Activated T-helper 2 cell treated with anti-CD3 and anti-CD28 coated beads, Interferon-gamma antibody, Interleukin-2, Interleukin-4, amounts not matched to agents 10 μg/mL and 5 μg/mL and 100 μg/mL, durations not matched to agents 14 hours and 24 hours and 36 hours (primary cell): ENCODE results near the gene ZNF181. TPM values are rescaled to one million over a fixed set of nuclear protein-coding genes. Genes with fewer than 3 reads are reported as not detected.

Source experiments
- DNase-seq: peaks from one replicate; pipeline ENCODE4 v3.0.0; 2021; ENCODE audit warnings: low spot score
- H3K27ac Mint-ChIP-seq: one replicate; pipeline ENCODE4 v1.8.0; 2021; ENCODE audit warnings: mixed read lengths
- H3K27me3 Mint-ChIP-seq: one replicate; pipeline ENCODE4 v1.8.0; 2021; ENCODE audit warnings: low read depth, mixed read lengths
- H3K36me3 Mint-ChIP-seq: one replicate; pipeline ENCODE4 v1.8.0; 2021; ENCODE audit warnings: low read depth, mixed read lengths
- H3K4me1 Mint-ChIP-seq: one replicate; pipeline ENCODE4 v1.8.0; 2021; ENCODE audit warnings: low read depth, mixed read lengths
- H3K4me3 Mint-ChIP-seq: one replicate; pipeline ENCODE4 v1.8.0; 2021; ENCODE audit warnings: low read depth, mild to moderate bottlenecking, moderate library complexity, mixed read lengths
- H3K9me3 Mint-ChIP-seq: one replicate; pipeline ENCODE4 v1.8.0; 2021; ENCODE audit warnings: mixed read lengths
- intact Hi-C: fragments of 100-400 bp; cut with micrococcal nuclease; formaldehyde crosslinking; loops from one replicate; pipeline ENCODE4 v1.15.1; 2023
- total RNA-seq: library from RNA; stranded (reverse); gene quantifications from 2 replicates; pipeline ENCODE4 v1.2.3, GENCODE V29; 2022

The ZNF181 gene
- total RNA-seq, 1 donor from 2014 or later: 3.4 TPM

GRCh38 chr19:34772697-34773554 lies 38.9 kb downstream of the ZNF181 start, which contains the start of gene ZNF599:
TSS of gene ZNF599 (minus strand) at chr19:34773215. CDS start at chr19:34772841, 374 bp downstream.
- intact Hi-C loops: loop anchor here (1.0 kb wide), 1 partner anchor 40 kb away; no protein-coding TSS in a partner anchor
- peaks cover 14% of the 10 kb centered on the region for H3K4me1 Mint-ChIP-seq
- H3K4me3 Mint-ChIP-seq: peak within 1 kb of the TSS; percentile 88

GRCh38 chr19:34773555-34773864 lies 39.5 kb downstream of the ZNF181 start:
- Mint-ChIP-seq H3K9me3 (peaks cover 37% of the 10 kb centered on the region), H3K27me3 (no peaks in the 10 kb centered on the region), H3K27ac (no peak overlapping the region), H3K36me3 (peaks cover 26% of the 10 kb centered on the region), H3K4me3 (peak overlapping the region; percentile 88), H3K4me1 (peaks cover 14% of the 10 kb centered on the region)
- DNase-seq: no peak
- intact Hi-C loops: loop anchor here (1.0 kb wide), 1 partner anchor 40 kb away; no protein-coding TSS in a partner anchor

More at GRCh38 chr19:34772697-34773554, 38.9 kb downstream of the ZNF181 start, which contains the start of gene ZNF599:
- DNase-seq: peak; percentile 86
- Mint-ChIP-seq H3K9me3 (peaks cover 41% of the 10 kb centered on the region), H3K27ac (peak within 1 kb of the TSS; percentile 83), H3K27me3 (no peaks in the 10 kb centered on the region), H3K36me3 (peaks cover 32% of the 10 kb centered on the region)

- no peaks in the 10 kb centered on the region for H3K27me3 Mint-ChIP-seq
- DNase-seq: no peak
- no peak overlapping the region for H3K27ac Mint-ChIP-seq
- intact Hi-C loops: no loop called here
- H3K4me1 Mint-ChIP-seq: peaks cover 14% of the 10 kb centered on the region
- peaks cover 37% of the 10 kb centered on the region for H3K9me3 Mint-ChIP-seq
- H3K36me3 Mint-ChIP-seq: peaks cover 22% of the 10 kb centered on the region
- H3K4me3 Mint-ChIP-seq: no peak overlapping the region
Measured at GRCh38 chr19:34774857-34775256, 40.8 kb downstream of the ZNF181 start.

GRCh38 chr19:34778342-34778741 lies 44.3 kb downstream of the ZNF181 start:
- no peak for DNase-seq
- H3K9me3 Mint-ChIP-seq: peaks cover 25% of the 10 kb centered on the region
- H3K27me3 Mint-ChIP-seq: no peaks in the 10 kb centered on the region
- H3K4me3 Mint-ChIP-seq: no peak overlapping the region
- intact Hi-C loops: no loop called here
- no peaks in the 10 kb centered on the region for H3K4me1 Mint-ChIP-seq
- no peak overlapping the region for H3K27ac Mint-ChIP-seq
- no peaks in the 10 kb centered on the region for H3K36me3 Mint-ChIP-seq

GRCh38 chr19:34779652-34780051 lies 45.6 kb downstream of the ZNF181 start:
- Mint-ChIP-seq H3K4me3 (no peak overlapping the region), H3K27ac (no peak overlapping the region), H3K9me3 (peaks cover 20% of the 10 kb centered on the region), H3K36me3 (no peaks in the 10 kb centered on the region), H3K4me1 (no peaks in the 10 kb centered on the region), H3K27me3 (no peaks in the 10 kb centered on the region)
- DNase-seq: no peak
- intact Hi-C loops: no loop called here

GRCh38 chr19:34786236-34786635 lies 52.2 kb downstream of the ZNF181 start:
- no peaks in the 10 kb centered on the region for H3K4me1 Mint-ChIP-seq
- H3K36me3 Mint-ChIP-seq: no peaks in the 10 kb centered on the region
- H3K27ac Mint-ChIP-seq: no peak overlapping the region
- DNase-seq: no peak
- H3K27me3 Mint-ChIP-seq: no peaks in the 10 kb centered on the region
- peaks cover 14% of the 10 kb centered on the region for H3K9me3 Mint-ChIP-seq
- intact Hi-C loops: no loop called here
- H3K4me3 Mint-ChIP-seq: no peak overlapping the region

GRCh38 chr19:34787059-34787824 lies 53.2 kb downstream of the ZNF181 start:
- no peak overlapping the region for H3K27ac Mint-ChIP-seq
- H3K4me1 Mint-ChIP-seq: no peaks in the 10 kb centered on the region
- no peak overlapping the region for H3K4me3 Mint-ChIP-seq
- DNase-seq: no peak
- intact Hi-C loops: no loop called here
- H3K36me3 Mint-ChIP-seq: no peaks in the 10 kb centered on the region
- H3K9me3 Mint-ChIP-seq: peaks cover 14% of the 10 kb centered on the region
- no peaks in the 10 kb centered on the region for H3K27me3 Mint-ChIP-seq

GRCh38 chr19:34788074-34788473 lies 54.0 kb downstream of the ZNF181 start:
- H3K4me3 Mint-ChIP-seq: no peak overlapping the region
- H3K4me1 Mint-ChIP-seq: no peaks in the 10 kb centered on the region

GRCh38 chr19:34793565-34793964 lies 59.5 kb downstream of the ZNF181 start:
- Mint-ChIP-seq H3K27ac (no peak overlapping the region), H3K36me3 (no peaks in the 10 kb centered on the region), H3K9me3 (peaks cover 19% of the 10 kb centered on the region), H3K27me3 (no peaks in the 10 kb centered on the region), H3K4me3 (no peak overlapping the region), H3K4me1 (no peaks in the 10 kb centered on the region)
- no peak for DNase-seq
- intact Hi-C loops: no loop called here

More at GRCh38 chr19:34788074-34788473, 54.0 kb downstream of the ZNF181 start:
- H3K27ac Mint-ChIP-seq: no peak overlapping the region
- peaks cover 16% of the 10 kb centered on the region for H3K9me3 Mint-ChIP-seq
- H3K27me3 Mint-ChIP-seq: no peaks in the 10 kb centered on the region
- DNase-seq: no peak
- intact Hi-C loops: no loop called here
- no peaks in the 10 kb centered on the region for H3K36me3 Mint-ChIP-seq

GRCh38 chr19:34794066-34794960 lies 60.3 kb downstream of the ZNF181 start:
- no peaks in the 10 kb centered on the region for H3K36me3 Mint-ChIP-seq
- DNase-seq: no peak
- H3K4me3 Mint-ChIP-seq: no peak overlapping the region
- H3K27ac Mint-ChIP-seq: no peak overlapping the region
- peaks cover 19% of the 10 kb centered on the region for H3K9me3 Mint-ChIP-seq
- H3K27me3 Mint-ChIP-seq: no peaks in the 10 kb centered on the region
- no peaks in the 10 kb centered on the region for H3K4me1 Mint-ChIP-seq
- intact Hi-C loops: no loop called here
